Mesodermal cell (in vitro differentiated cells): Measurements from ENCODE around the gene USP49.
A peak's percentile ranks its signal among the peaks of the same experiment; 100 is the strongest.

Experiments
- H3K27ac ChIP-seq: 2 replicates; pipeline ENCODE4 v1.7.0; 2013; ENCODE audit warnings: mild to moderate bottlenecking, low read depth, low read length, moderate library complexity; ENCODE audit not compliant: severe bottlenecking
- H3K36me3 ChIP-seq: 2 replicates; pipeline ENCODE4 v1.7.1; 2013; ENCODE audit warnings: mild to moderate bottlenecking, low read length, moderate library complexity; ENCODE audit not compliant: control insufficient read depth, insufficient read depth
- H3K4me1 ChIP-seq: one replicate; pipeline ENCODE4 v1.7.1; 2013; ENCODE audit warnings: mild to moderate bottlenecking, low read length; ENCODE audit not compliant: insufficient read depth, control insufficient read depth, poor library complexity, severe bottlenecking
- H3K4me3 ChIP-seq: 2 replicates; pipeline ENCODE4 v1.7.0; 2013; ENCODE audit warnings: low read length, control low read depth, mild to moderate bottlenecking; ENCODE audit not compliant: insufficient read depth, poor library complexity, severe bottlenecking; ENCODE audit errors: extremely low read depth
- H3K9me3 ChIP-seq: 2 replicates; pipeline ENCODE4 v1.7.1; 2013; ENCODE audit warnings: mild to moderate bottlenecking, low read length, moderate library complexity; ENCODE audit not compliant: control insufficient read depth
- WGBS, 2 experiments: methylation state at CpG; one replicate each; pipeline ENCODE4 v1.1.5; 2013; ENCODE audit warnings: missing lambda C conversion rate in 2 of 2; ENCODE audit not compliant: insufficient coverage in 2 of 2; 5-methylcytosine and 5-hydroxymethylcytosine counted together

USP49 gene

GRCh38 chr6:41872147-41872546 lies 23.0 kb downstream of the USP49 start:
- Histone ChIP-seq H3K4me1 (no peaks in the 10 kb centered on the region), H3K27ac (no peak overlapping the region), H3K9me3 (no peaks in the 10 kb centered on the region), H3K36me3 (peaks cover 13% of the 10 kb centered on the region), H3K4me3 (no peak overlapping the region)
- 94 to 97% methylated on average over 9 to 11 of the region's 13 CpGs for WGBS, 2 experiments

DNA sequence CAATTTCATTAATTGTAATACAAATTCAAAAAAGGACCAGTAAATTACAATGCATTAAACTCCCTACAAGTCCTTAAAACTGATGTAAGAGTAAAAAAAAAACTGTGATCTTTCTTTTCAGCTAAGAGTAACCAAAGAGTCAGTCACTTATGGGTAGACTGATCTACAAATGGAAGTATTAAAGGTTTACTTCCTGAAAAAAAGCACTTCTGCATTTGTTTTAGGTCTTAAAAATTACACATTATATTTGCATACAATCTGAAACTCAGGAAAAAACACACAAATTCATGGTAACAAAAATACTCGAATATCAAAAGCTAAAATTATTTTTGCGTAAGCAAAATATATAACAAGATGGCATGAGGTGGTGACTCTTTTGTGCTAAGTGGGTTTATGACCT lies 23.5 kb downstream of the USP49 start:
- H3K4me3 ChIP-seq: no peak overlapping the region
- no peaks in the 10 kb centered on the region for H3K9me3 ChIP-seq
- WGBS, 2 experiments: no CpG with 5 or more reads among the region's 2 CpGs
- H3K4me1 ChIP-seq: no peaks in the 10 kb centered on the region
- no peak overlapping the region for H3K27ac ChIP-seq
- H3K36me3 ChIP-seq: peaks cover 13% of the 10 kb centered on the region

GRCh38 chr6:41859356-41859755 lies 35.8 kb downstream of the USP49 start:
- WGBS, 2 experiments: 80 to 100% methylated on average over 1 to 4 of the region's 6 CpGs
- Histone ChIP-seq H3K4me3 (no peak overlapping the region), H3K9me3 (no peaks in the 10 kb centered on the region), H3K36me3 (no peaks in the 10 kb centered on the region), H3K27ac (no peak overlapping the region), H3K4me1 (no peaks in the 10 kb centered on the region)

- Histone ChIP-seq H3K9me3 (no peaks in the 10 kb centered on the region), H3K4me1 (no peaks in the 10 kb centered on the region), H3K36me3 (no peaks in the 10 kb centered on the region), H3K27ac (no peak overlapping the region), H3K4me3 (no peak overlapping the region)
- no CpG with 5 or more reads among the region's 2 CpGs for WGBS, 2 experiments
Measured at GRCh38 chr6:41858703-41859102, 36.5 kb downstream of the USP49 start.

DNA sequence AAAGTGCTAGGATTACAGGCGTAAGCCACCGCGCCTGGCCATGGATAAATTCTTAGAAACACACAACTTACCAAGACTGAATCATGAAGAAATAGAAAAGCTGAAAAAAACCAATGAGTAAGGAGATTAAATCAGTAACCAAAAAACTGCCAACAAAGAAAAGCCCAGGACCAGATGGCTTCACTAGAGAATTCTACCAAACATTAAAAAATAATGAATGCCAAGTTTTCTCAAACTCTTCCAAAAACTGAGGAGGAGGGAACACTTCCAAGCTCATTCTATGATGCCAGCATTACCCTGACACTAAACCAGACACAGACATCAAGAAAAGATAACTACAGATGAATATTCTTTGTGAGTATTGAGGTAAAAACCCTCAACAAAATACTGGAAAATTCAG lies 44.3 kb downstream of the USP49 start:
- H3K4me1 ChIP-seq: peaks cover 8% of the 10 kb centered on the region
- no peaks in the 10 kb centered on the region for H3K9me3 ChIP-seq
- no peak overlapping the region for H3K27ac ChIP-seq
- WGBS, 2 experiments: no CpG with 5 or more reads among the region's 3 CpGs
- no peaks in the 10 kb centered on the region for H3K36me3 ChIP-seq
- no peak overlapping the region for H3K4me3 ChIP-seq

DNA sequence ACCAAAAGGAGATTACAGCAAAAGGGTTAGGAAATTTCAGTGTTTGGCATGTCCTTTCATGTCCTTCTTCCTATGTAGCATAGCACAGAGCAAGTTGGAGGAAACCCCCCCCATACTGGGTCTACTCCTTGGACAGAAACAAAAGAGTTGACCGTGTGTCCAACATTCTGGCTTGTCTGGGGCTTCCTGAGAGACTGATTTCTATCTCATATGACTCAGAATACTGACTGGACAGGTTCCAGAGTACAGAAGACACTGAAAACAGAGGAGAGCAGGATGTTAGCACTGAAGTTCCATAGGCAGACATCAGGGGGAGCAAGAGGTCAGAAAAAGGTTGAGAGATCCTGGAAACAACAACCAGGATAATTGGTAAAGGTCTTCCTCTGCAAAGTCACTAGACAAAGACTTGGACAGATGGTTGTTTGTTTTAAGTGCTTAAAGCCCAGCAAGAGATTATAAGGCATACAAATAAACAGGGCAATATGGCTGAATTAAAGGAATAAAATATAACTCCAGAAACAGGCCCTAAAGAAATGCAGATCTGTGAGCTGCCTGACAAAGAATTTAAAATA lies 48.4 kb downstream of the USP49 start:
- Histone ChIP-seq H3K4me3 (no peak overlapping the region), H3K4me1 (peaks cover 9% of the 10 kb centered on the region), H3K9me3 (no peaks in the 10 kb centered on the region), H3K36me3 (no peaks in the 10 kb centered on the region), H3K27ac (peak overlapping the region; percentile 92)
- 17% methylated on average over 1 of the region's 1 CpG; no CpG with 5 or more reads in 1 of the 2 experiments for WGBS, 2 experiments

DNA sequence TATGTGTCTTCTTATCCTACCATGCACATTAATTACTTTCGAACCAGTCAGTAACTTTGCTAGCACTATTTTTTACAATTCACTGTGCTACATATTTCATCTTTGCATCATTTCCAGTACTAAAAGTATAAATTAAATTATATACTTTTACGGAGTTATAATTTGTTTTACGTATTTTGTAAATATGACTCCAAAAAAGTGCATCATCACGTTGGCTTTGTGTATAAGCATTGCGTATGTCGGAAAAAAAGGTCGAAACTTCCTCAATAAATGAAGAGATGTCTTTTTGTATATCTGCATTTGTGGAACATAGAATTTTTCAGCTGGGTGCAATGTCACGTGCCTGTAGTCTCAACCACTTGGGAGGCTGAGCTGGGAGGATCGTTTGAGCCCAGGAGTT lies 52.0 kb downstream of the USP49 start:
- whole genome bisulfite sequencing, 2 experiments: 91 to 94% methylated on average over 3 to 6 of the region's 9 CpGs
- H3K27ac ChIP-seq: no peak overlapping the region
- no peaks in the 10 kb centered on the region for H3K9me3 ChIP-seq
- no peaks in the 10 kb centered on the region for H3K36me3 ChIP-seq
- H3K4me1 ChIP-seq: peaks cover 9% of the 10 kb centered on the region
- no peak overlapping the region for H3K4me3 ChIP-seq

- 100% methylated on average over 1 of the region's 4 CpGs for WGBS, 2 experiments
- no peaks in the 10 kb centered on the region for H3K4me1 ChIP-seq
- no peaks in the 10 kb centered on the region for H3K36me3 ChIP-seq
- no peak overlapping the region for H3K4me3 ChIP-seq
- no peaks in the 10 kb centered on the region for H3K9me3 ChIP-seq
- no peak overlapping the region for H3K27ac ChIP-seq
Measured at GRCh38 chr6:41840326-41840725, 54.8 kb downstream of the USP49 start.

DNA sequence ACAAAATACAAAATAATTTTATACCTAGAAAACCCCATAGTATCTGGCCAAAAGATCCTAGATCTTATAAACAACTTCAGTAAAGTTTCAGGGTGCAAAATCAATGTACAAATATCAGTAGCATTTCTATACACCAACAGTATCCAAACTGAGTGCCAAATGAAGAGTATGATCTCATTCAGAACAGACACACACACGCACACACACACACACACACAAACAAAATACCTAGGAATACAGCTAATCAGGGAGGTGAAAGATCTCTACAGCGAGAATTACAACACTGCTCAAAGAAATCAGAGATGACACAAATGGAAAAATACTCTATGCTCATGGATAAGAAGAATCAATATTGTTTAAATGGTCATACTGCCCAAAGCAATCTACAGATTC lies 58.5 kb downstream of the USP49 start:
- Histone ChIP-seq H3K4me3 (no peak overlapping the region), H3K9me3 (no peaks in the 10 kb centered on the region), H3K4me1 (no peaks in the 10 kb centered on the region), H3K36me3 (no peaks in the 10 kb centered on the region), H3K27ac (no peak overlapping the region)
- 63% methylated on average over 1 of the region's 2 CpGs; no CpG with 5 or more reads in 1 of the 2 experiments for WGBS, 2 experiments

DNA sequence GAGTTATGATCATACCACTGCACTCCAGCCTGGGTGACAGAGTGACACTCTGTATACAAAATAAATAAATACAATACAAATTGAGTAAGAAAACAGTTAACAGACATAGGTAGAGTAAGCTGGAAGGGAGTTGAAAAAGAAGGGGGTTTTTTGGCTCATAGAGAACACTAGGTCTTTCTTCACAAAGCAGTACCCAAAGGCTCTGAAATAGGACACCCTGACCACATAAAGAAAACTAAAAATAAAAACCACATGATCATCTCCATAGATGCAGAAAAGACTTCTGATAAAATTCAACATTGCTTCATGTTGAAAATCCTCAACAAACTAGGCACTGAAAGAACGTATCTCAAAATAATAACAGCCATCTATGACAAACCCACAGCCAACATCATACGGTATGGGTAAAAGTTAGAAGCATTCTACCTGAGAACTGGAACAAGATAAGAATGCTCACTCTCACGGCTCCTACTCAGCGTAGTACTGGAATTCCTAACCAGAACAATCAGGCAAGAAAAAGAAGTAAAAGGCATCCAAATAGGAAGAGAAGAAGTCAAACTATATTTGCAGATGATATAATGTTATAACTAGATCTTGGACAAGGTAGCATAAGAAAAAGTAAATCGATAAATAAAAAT lies 59.0 kb downstream of the USP49 start:
- Histone ChIP-seq H3K9me3 (no peaks in the 10 kb centered on the region), H3K36me3 (no peaks in the 10 kb centered on the region), H3K4me3 (no peak overlapping the region), H3K27ac (no peak overlapping the region), H3K4me1 (no peaks in the 10 kb centered on the region)
- no CpG with 5 or more reads among the region's 5 CpGs for WGBS, 2 experiments

DNA sequence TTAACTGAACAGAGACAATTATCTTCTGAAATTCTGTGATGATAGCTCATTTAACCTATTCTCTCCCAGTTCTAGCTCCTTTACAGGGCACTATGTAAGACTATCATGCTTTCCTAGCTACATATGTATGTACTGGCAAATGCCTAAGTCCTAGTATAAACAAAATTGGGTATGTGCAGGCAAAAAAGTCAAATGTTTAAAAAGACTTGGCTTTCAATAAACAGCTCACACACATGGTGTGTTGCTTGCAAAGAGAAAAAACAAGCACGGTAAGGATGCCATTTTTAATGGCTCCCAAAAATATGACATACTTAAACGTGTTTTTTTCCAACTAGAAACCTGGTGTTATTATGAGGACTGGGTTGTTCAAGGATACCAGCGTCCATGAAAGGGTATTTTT lies 62.9 kb downstream of the USP49 start:
- Histone ChIP-seq H3K4me1 (no peaks in the 10 kb centered on the region), H3K36me3 (no peaks in the 10 kb centered on the region)
- WGBS, 2 experiments: 95 to 100% methylated on average over 1 to 3 of the region's 3 CpGs

More for the DNA sequence above, 62.9 kb downstream of the USP49 start:
- Histone ChIP-seq H3K9me3 (no peaks in the 10 kb centered on the region), H3K4me3 (no peak overlapping the region), H3K27ac (no peak overlapping the region)
